KMS-11 (cell line): ENCODE data around the gene GPR63.
A peak's percentile ranks its signal among the peaks of the same experiment; 100 is the strongest.

Source experiments
- H2AFZ ChIP-seq: fragments of 200-600 bp; sonication (generic); 2 replicates; pipeline ENCODE4 v1.6.1; 2016; ENCODE audit warnings: antibody characterized with exemption, mixed run types, low read depth
- H3K27ac ChIP-seq: fragments of 200-600 bp; sonication (generic); 2 replicates; pipeline ENCODE4 v1.6.1; 2016; ENCODE audit warnings: mild to moderate bottlenecking, mixed run types
- H3K27me3 ChIP-seq: fragments of 200-600 bp; sonication (generic); 2 replicates; pipeline ENCODE4 v1.6.1; 2017; ENCODE audit warnings: mild to moderate bottlenecking, low read depth, mixed run types, moderate library complexity; ENCODE audit not compliant: insufficient read depth
- H3K36me3 ChIP-seq: fragments of 200-600 bp; sonication (generic); 2 replicates; pipeline ENCODE4 v1.6.1; 2017; ENCODE audit warnings: mild to moderate bottlenecking, mixed run types; ENCODE audit not compliant: insufficient read depth
- H3K4me1 ChIP-seq: fragments of 200-600 bp; sonication (generic); 2 replicates; pipeline ENCODE4 v1.6.1; 2016; ENCODE audit warnings: mild to moderate bottlenecking, low read depth, mixed run types; ENCODE audit not compliant: poor library complexity, severe bottlenecking
- H3K4me2 ChIP-seq: fragments of 200-600 bp; sonication (generic); 2 replicates; pipeline ENCODE4 v1.7.0; 2016; ENCODE audit warnings: mild to moderate bottlenecking, mixed run types
- H3K4me3 ChIP-seq: fragments of 200-600 bp; sonication (generic); IDR thresholded peaks from 2 replicates; pipeline ENCODE4 v1.6.1; 2017; ENCODE audit warnings: low read depth, low read length, mixed read lengths; ENCODE audit not compliant: insufficient read depth
- H3K79me2 ChIP-seq: fragments of 200-600 bp; sonication (generic); 2 replicates; pipeline ENCODE4 v1.6.1; 2016; ENCODE audit warnings: low read depth, mixed run types; ENCODE audit not compliant: insufficient read depth
- H3K9ac ChIP-seq: fragments of 200-600 bp; sonication (generic); 2 replicates; pipeline ENCODE4 v1.6.1; 2016; ENCODE audit warnings: mild to moderate bottlenecking, mixed run types
- H4K20me1 ChIP-seq: fragments of 200-600 bp; sonication (generic); 2 replicates; pipeline ENCODE4 v1.6.1; 2016; ENCODE audit warnings: mild to moderate bottlenecking, mixed run types; ENCODE audit not compliant: insufficient read depth
- TF ChIP-seq, protein P1 (sequence below): fragments of 200-600 bp; sonication (generic); conservative IDR thresholded peaks from 2 replicates; pipeline ENCODE4 v1.6.1; 2017; ENCODE audit warnings: low read depth, mild to moderate bottlenecking, antibody characterized with exemption, low read length, moderate library complexity, mixed read lengths

Gene GPR63

DNA sequence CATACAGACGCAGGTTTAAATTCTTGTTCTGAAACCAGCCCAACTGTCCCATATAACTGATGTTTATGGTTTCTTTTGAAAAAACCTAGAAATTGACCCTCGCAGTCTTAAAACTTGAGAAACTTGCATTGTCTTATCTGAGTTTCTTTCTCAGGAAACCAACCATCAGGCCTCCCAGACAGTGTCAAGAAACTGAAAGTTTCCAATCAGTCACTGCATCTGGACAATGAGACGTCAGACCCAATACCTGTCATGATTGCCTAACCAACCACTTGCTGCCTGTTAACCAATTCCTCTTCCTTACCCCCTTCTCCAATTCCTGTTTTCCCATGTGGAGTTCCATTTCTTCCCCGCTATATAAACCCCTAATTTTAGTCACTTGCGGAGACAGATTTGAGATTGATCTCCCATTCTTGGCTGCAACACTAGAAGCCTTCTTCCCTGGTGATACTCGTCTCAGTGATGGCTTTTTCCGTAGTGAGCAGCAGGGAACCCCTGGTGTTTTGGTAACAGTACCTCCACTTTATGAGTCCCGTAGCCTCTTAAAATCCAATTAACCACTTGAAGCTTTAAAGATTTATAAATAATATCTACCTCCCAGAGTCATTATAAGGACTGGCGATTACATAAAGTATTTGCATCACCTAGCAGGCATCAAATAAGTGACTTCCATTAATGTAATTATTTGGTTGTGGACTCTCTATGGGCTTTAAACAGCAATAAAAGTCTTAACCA is 49.3 kb downstream of the GPR63 start:
- Histone ChIP-seq H3K4me2 (peak overlapping the region; percentile 25; the same call in 1 of the 2 replicates), H2AFZ (no peak overlapping the region), H3K4me3 (no peak overlapping the region), H3K27ac (peak overlapping the region; percentile 28; the same call in 1 of the 2 replicates), H3K79me2 (no peaks in the 10 kb centered on the region), H3K36me3 (no peaks in the 10 kb centered on the region), H3K4me1 (peaks cover 20% of the 10 kb centered on the region), H4K20me1 (no peaks in the 10 kb centered on the region), H3K27me3 (no peaks in the 10 kb centered on the region), H3K9ac (no peak overlapping the region)
- TF ChIP-seq, protein P1, sequence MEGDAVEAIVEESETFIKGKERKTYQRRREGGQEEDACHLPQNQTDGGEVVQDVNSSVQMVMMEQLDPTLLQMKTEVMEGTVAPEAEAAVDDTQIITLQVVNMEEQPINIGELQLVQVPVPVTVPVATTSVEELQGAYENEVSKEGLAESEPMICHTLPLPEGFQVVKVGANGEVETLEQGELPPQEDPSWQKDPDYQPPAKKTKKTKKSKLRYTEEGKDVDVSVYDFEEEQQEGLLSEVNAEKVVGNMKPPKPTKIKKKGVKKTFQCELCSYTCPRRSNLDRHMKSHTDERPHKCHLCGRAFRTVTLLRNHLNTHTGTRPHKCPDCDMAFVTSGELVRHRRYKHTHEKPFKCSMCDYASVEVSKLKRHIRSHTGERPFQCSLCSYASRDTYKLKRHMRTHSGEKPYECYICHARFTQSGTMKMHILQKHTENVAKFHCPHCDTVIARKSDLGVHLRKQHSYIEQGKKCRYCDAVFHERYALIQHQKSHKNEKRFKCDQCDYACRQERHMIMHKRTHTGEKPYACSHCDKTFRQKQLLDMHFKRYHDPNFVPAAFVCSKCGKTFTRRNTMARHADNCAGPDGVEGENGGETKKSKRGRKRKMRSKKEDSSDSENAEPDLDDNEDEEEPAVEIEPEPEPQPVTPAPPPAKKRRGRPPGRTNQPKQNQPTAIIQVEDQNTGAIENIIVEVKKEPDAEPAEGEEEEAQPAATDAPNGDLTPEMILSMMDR: no peak

DNA sequence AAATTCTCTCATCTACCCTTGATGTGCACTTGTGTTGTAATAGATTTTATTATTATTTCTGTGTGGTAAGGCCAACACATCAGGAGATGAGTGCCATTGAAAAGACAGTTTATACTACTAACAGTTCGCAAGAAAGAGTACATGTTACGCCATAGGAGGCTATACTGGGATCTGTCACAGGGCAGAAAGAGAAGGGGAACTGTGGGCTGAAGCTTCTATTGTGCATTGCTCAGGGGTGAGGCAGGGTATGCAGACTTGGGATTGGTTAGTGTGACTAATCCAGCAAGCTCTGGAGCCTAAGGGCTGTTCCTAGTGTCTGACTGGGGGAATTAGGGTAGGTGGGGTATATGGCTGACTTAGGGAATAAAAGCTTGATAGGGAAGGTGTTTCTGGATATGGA is 50.9 kb downstream of the GPR63 start:
- Histone ChIP-seq H3K9ac (no peak overlapping the region), H3K36me3 (no peaks in the 10 kb centered on the region), H3K27me3 (no peaks in the 10 kb centered on the region), H4K20me1 (no peaks in the 10 kb centered on the region), H3K27ac (no peak overlapping the region), H3K4me1 (peaks cover 18% of the 10 kb centered on the region), H3K4me2 (no peak overlapping the region), H2AFZ (no peak overlapping the region), H3K4me3 (no peak overlapping the region), H3K79me2 (no peaks in the 10 kb centered on the region)
- TF ChIP-seq, protein P1: no peak

DNA sequence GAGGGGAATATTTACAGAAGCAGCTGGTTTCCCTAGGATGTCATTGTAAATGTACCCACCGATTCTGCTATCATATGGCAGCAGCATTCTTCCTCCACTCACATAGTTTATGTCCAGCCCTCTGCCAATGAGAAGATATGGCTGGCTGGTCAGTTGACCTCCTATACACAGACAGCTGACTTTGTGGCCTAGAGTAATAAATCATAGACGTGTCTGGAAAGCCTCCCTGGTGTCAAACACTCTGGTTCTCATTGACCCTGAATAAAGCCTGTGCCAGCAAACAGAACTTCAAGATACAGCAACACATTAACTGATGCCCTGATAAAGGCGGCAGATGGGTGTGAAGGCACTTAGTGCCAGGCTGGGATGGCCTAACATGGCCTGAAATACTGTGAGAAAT is 52.6 kb downstream of the GPR63 start:
- H3K79me2 ChIP-seq: no peaks in the 10 kb centered on the region
- H3K4me1 ChIP-seq: peaks cover 18% of the 10 kb centered on the region
- H3K27me3 ChIP-seq: no peaks in the 10 kb centered on the region
- H2AFZ ChIP-seq: no peak overlapping the region
- no peak overlapping the region for H3K9ac ChIP-seq
- H3K4me3 ChIP-seq: no peak overlapping the region
- no peak overlapping the region for H3K27ac ChIP-seq
- H3K4me2 ChIP-seq: no peak overlapping the region
- no peaks in the 10 kb centered on the region for H3K36me3 ChIP-seq
- TF ChIP-seq, protein P1: no peak
- no peaks in the 10 kb centered on the region for H4K20me1 ChIP-seq

- Histone ChIP-seq H4K20me1 (no peaks in the 10 kb centered on the region), H2AFZ (no peak overlapping the region), H3K4me1 (peaks cover 12% of the 10 kb centered on the region), H3K79me2 (no peaks in the 10 kb centered on the region), H3K4me2 (no peak overlapping the region), H3K9ac (no peak overlapping the region), H3K36me3 (no peaks in the 10 kb centered on the region), H3K27me3 (no peaks in the 10 kb centered on the region), H3K27ac (no peak overlapping the region), H3K4me3 (no peak overlapping the region)
- TF ChIP-seq, protein P1: no peak
Observed at GRCh38 chr6:96783307-96783706, 54.0 kb downstream of the GPR63 start.
